ENCODE data around the gene MCUR1. TPM values are rescaled to one million over a fixed set of nuclear protein-coding genes. Genes with fewer than 3 reads are reported as not detected.

MCUR1 gene
- total RNA-seq, 1 experiment from 2014 or later: 64.8 TPM

GRCh38 chr6:13769655-13770053 is 44.7 kb downstream of the MCUR1 start:
- no TSS peak for BruUV-seq (replicated peaks)
- no peak overlapping the region for H3K4me3 ChIP-seq (ENCODE audit: low read depth, low read length)
- no peaks in the 10 kb centered on the region for H3K36me3 ChIP-seq (ENCODE audit: control insufficient read depth, insufficient read depth, low read length)
- no peaks in the 10 kb centered on the region for H3K4me1 ChIP-seq
- TF ChIP-seq, protein P1, sequence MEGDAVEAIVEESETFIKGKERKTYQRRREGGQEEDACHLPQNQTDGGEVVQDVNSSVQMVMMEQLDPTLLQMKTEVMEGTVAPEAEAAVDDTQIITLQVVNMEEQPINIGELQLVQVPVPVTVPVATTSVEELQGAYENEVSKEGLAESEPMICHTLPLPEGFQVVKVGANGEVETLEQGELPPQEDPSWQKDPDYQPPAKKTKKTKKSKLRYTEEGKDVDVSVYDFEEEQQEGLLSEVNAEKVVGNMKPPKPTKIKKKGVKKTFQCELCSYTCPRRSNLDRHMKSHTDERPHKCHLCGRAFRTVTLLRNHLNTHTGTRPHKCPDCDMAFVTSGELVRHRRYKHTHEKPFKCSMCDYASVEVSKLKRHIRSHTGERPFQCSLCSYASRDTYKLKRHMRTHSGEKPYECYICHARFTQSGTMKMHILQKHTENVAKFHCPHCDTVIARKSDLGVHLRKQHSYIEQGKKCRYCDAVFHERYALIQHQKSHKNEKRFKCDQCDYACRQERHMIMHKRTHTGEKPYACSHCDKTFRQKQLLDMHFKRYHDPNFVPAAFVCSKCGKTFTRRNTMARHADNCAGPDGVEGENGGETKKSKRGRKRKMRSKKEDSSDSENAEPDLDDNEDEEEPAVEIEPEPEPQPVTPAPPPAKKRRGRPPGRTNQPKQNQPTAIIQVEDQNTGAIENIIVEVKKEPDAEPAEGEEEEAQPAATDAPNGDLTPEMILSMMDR (IDR thresholded peaks at IDR 0.05; ENCODE audit: insufficient read depth in 1 of 2, low read depth in 1 of 2, low read length in 1 of 2, severe bottlenecking in 1 of 2, unreplicated experiment in 1 of 2): peak in 1 of 2 experiments; percentile 18
- Mint-ChIP-seq H3K27ac (ENCODE audit: unreplicated experiment) (no peak overlapping the region), H3K4me3 (ENCODE audit: unreplicated experiment) (no peak overlapping the region), H3K9me3 (ENCODE audit: unreplicated experiment) (no peaks in the 10 kb centered on the region), H3K27me3 (ENCODE audit: insufficient read depth, unreplicated experiment) (no peaks in the 10 kb centered on the region), H3K4me1 (ENCODE audit: low read depth, unreplicated experiment) (no peaks in the 10 kb centered on the region), H3K36me3 (ENCODE audit: insufficient read depth, unreplicated experiment) (no peaks in the 10 kb centered on the region)
- CTCF ChIA-PET: no interaction called here
- intact Hi-C loops (cut with micrococcal nuclease; ENCODE audit: unreplicated experiment): no loop called here
- H3K9me3 ChIP-seq: no peaks in the 10 kb centered on the region
- no peak for DNase-seq
- no peaks in the 10 kb centered on the region for H3K27me3 ChIP-seq (replicated peaks; ENCODE audit: control insufficient read depth, insufficient read depth, low read length)
- POLR2A ChIA-PET: no interaction called here

DNA sequence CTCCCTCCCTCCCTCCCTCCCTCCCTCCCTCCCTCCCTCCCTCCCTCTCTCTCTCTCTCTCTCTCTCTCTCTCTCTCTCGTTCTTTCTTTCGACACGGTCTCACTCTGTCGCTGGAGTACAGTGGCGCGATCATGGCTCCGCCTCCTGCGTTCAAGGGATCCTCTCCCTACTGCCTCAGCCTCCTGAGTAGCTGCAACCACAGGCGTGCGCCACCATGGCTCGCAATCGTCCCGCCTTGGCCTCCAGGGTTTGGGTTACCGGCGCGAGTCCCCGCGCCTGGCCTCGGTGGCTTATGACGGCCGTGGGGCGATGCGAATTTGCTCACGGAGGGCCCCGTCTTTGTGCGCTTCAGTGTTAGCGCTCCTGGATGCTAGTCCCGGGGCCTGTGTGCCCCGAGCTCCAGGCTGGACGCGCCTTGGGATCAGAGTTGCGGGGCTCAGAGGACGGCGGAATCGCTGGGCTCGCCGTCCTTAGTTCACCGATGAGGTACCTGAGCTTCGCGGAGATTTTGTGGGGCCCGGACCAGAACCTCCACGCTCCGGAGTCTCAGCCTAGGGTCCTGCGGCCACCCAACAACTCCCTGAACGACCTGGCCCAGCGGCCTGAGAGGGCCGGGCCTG is 45.2 kb downstream of the MCUR1 start:
- H3K9me3 ChIP-seq: no peaks in the 10 kb centered on the region
- no peaks in the 10 kb centered on the region for H3K27me3 ChIP-seq (replicated peaks; ENCODE audit: control insufficient read depth, insufficient read depth, low read length)
- no peak for DNase-seq
- Mint-ChIP-seq H3K4me3 (ENCODE audit: unreplicated experiment) (no peak overlapping the region), H3K4me1 (ENCODE audit: low read depth, unreplicated experiment) (no peaks in the 10 kb centered on the region), H3K36me3 (ENCODE audit: insufficient read depth, unreplicated experiment) (no peaks in the 10 kb centered on the region), H3K27ac (ENCODE audit: unreplicated experiment) (no peak overlapping the region), H3K9me3 (ENCODE audit: unreplicated experiment) (no peaks in the 10 kb centered on the region), H3K27me3 (ENCODE audit: insufficient read depth, unreplicated experiment) (no peaks in the 10 kb centered on the region)
- TF ChIP-seq, protein P1 (IDR thresholded peaks at IDR 0.05; ENCODE audit: insufficient read depth in 1 of 2, low read depth in 1 of 2, low read length in 1 of 2, severe bottlenecking in 1 of 2, unreplicated experiment in 1 of 2): no peak
- intact Hi-C loops (cut with micrococcal nuclease; ENCODE audit: unreplicated experiment): no loop called here
- POLR2A ChIA-PET: no interaction called here
- no peak overlapping the region for H3K4me3 ChIP-seq (ENCODE audit: low read depth, low read length)
- H3K36me3 ChIP-seq (ENCODE audit: control insufficient read depth, insufficient read depth, low read length): no peaks in the 10 kb centered on the region
- no peaks in the 10 kb centered on the region for H3K4me1 ChIP-seq
- CTCF ChIA-PET: no interaction called here
- no TSS peak for BruUV-seq (replicated peaks)

DNA sequence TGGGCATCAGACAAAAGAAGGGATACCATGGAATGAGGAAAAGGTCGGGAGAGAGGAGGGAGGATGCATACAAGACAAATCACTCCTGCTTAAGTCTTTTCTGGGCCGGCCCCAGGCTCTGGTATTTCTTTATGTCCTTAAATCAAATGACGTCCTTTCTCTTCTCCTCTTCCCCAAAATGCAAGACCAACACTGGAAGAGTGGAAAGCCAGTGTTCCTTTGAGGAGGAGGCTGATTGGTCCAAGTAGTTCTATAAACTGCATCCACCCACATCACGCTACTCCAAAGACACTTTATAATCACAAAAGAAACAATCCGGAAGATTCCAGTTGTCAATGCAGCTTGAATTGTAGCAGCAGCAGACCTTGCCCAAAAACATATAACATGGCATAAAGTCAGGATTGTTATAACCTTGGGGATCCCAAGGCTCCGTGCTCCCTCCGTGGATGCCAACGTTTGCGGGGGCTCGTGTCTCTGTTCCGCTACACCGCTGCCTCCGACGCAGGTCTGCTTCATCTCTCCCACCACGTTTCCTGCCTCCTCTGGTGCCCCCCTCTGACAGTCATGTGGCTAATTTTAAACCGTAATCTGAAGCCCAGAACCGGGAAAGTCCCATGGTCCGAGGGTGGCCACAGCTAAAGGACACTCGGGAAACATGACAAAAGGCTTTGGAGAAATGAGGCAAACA is 47.1 kb downstream of the MCUR1 start:
- no TSS peak for BruUV-seq (replicated peaks)
- CTCF ChIA-PET: no interaction called here
- Histone ChIP-seq H3K4me1 (no peaks in the 10 kb centered on the region), H3K27me3 (replicated peaks; ENCODE audit: control insufficient read depth, insufficient read depth, low read length) (no peaks in the 10 kb centered on the region), H3K9me3 (no peaks in the 10 kb centered on the region), H3K4me3 (ENCODE audit: low read depth, low read length) (no peak overlapping the region), H3K36me3 (ENCODE audit: control insufficient read depth, insufficient read depth, low read length) (no peaks in the 10 kb centered on the region)
- no peak overlapping the region for H3K27ac Mint-ChIP-seq (ENCODE audit: unreplicated experiment)
- no peaks in the 10 kb centered on the region for H3K36me3 Mint-ChIP-seq (ENCODE audit: insufficient read depth, unreplicated experiment)
- H3K9me3 Mint-ChIP-seq (ENCODE audit: unreplicated experiment): no peaks in the 10 kb centered on the region
- TF ChIP-seq, protein P1 (IDR thresholded peaks at IDR 0.05; ENCODE audit: insufficient read depth in 1 of 2, low read depth in 1 of 2, low read length in 1 of 2, severe bottlenecking in 1 of 2, unreplicated experiment in 1 of 2): no peak
- no peaks in the 10 kb centered on the region for H3K4me1 Mint-ChIP-seq (ENCODE audit: low read depth, unreplicated experiment)
- no peak overlapping the region for H3K4me3 Mint-ChIP-seq (ENCODE audit: unreplicated experiment)
- POLR2A ChIA-PET: no interaction called here
- intact Hi-C loops (cut with micrococcal nuclease; ENCODE audit: unreplicated experiment): no loop called here
- H3K27me3 Mint-ChIP-seq (ENCODE audit: insufficient read depth, unreplicated experiment): no peaks in the 10 kb centered on the region
- no peak for DNase-seq

Data from Caco-2 (cell line).